ENCODE data around the gene FUT2.

Gene FUT2

DNA sequence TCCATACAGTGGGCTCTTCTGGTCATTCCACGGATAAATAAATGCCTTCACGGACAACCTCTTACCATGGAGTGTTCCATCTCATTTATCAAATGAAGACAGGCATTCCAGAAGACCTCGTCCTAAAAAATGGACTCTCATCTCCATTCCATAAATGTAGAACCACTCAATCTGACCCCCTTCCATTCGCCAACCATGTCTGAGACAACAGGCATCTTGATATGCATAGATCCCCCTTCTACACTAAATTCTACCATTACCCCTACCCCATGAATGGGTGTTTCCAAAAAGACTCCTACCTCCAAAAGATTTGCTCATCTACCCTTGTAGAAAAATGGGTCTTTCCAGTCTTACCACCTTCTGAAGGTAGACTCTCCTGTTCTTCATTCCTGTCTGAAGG, 35.7 kb downstream of the FUT2 start:
- no peak for DNase-seq

DNA sequence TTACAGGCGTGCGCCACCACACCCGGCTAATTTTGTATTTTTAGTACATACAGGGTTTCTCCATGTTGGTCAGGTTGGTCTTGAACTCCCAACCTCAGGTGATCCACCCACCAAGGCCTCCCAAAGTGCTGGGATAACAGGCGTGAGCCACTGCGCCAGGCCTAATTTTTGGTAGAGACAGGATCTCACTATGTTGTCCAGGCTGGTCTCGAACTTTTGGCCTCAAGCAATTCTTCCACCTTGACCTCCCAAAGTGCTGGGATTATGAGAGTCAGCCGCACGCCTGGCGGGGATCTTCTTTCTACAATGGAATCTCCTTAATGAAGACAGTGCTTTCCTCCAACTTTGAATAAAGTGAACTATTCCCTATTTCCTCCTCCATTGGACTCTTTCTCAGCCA, 38.9 kb downstream of the FUT2 start:
- DNase-seq = no peak

DNA sequence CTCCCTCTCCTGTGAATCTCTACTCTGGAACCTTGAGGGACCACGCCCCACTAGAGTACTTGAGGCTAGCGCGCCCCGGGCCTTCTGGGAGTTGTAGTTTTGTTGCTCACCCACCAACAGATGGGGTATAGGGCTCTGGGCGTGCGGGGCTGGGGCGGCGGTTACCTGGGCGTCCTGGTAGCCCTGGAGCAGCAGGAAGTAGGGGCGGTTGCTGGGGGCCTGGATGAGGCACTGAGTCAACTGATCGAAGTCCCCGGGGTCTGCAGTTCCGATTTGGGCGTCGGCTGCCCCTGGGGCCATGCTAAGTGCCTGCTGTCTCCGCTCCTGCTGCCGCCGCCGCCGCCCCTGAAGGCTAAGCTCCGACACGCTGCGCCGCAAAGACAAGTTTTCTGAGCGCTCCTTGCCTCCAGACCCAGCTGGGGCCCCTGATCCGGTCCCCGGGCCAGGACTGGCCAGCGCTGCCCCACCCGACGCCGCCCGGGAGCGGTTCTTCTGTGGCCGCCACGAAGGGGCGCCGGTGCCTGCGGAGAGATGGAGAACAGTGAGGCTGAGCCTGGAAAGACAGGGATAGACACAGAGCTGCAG, 39.4 kb downstream of the FUT2 start:
- DNase-seq = no peak

DNA sequence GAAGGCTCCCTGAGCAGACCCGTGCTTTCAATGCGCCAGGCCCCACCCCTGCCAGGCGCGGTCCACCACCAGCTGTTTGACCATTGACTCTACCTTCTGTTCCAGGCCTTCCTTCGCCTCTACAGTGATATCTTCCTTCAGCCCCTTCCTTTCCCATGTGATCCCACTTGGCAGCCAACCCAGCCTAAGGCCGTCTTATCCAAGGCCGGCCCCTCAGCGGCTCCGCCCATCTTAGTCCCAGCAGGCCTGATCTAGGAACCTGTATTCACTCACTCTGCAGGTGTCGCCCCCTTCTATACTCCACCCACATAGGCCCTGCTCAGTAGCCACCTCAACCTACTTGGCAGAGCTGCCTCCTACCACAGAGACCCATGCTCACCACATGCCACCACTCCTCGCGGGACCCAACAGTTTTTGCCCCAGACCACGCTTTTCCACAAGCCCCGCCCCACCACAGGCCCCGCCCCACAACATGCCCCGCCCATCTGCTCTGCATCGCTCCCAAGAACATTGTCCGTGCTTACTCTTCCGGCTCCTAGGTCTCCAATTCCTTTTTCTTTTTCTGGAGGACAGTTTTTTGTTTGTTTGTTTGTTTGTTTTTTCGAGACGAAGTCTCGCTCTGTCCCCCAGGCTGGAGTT, 41.7 kb downstream of the FUT2 start:
- no peak for DNase-seq

- DNase-seq = peak; percentile 90
Observed at GRCh38 chr19:48738557-48739403, 43.0 kb downstream of the FUT2 start.

- no peak for DNase-seq
Observed at GRCh38 chr19:48739404-48740163, 43.8 kb downstream of the FUT2 start.

GRCh38 chr19:48740164-48740972, 44.6 kb downstream of the FUT2 start, which contains the start of gene RASIP1:
RASIP1 (minus strand) TSS chr19:48740610; CDS start chr19:48740282, 328 bp downstream.
- no peak for DNase-seq

GRCh38 chr19:48741129-48741999, 45.6 kb downstream of the FUT2 start:
- no peak for DNase-seq

DNA sequence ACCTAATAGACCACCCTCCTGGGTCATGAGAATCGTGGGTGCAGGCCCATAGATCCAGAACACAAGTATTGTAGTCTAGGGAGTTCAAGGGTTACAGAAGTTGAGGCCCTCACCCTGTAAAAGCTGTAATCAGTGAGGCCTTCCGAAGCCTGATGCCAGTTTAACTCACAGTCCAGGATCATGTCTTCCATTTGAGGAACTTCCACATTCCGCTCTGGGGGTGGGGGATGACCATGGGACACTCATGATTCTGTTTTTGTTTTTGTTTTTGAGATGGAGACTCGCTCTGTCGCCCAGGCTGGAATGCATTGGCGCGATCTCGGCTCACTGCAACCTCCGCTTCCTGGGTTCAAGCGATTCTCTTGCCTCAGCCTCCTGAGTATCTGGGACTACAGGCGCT, 46.3 kb downstream of the FUT2 start:
- no peak for DNase-seq

GRCh38 chr19:48745208-48745995, 49.6 kb downstream of the FUT2 start:
- DNase-seq = no peak

GRCh38 chr19:48746110-48746509, 50.3 kb downstream of the FUT2 start:
- DNase-seq = no peak

DNA sequence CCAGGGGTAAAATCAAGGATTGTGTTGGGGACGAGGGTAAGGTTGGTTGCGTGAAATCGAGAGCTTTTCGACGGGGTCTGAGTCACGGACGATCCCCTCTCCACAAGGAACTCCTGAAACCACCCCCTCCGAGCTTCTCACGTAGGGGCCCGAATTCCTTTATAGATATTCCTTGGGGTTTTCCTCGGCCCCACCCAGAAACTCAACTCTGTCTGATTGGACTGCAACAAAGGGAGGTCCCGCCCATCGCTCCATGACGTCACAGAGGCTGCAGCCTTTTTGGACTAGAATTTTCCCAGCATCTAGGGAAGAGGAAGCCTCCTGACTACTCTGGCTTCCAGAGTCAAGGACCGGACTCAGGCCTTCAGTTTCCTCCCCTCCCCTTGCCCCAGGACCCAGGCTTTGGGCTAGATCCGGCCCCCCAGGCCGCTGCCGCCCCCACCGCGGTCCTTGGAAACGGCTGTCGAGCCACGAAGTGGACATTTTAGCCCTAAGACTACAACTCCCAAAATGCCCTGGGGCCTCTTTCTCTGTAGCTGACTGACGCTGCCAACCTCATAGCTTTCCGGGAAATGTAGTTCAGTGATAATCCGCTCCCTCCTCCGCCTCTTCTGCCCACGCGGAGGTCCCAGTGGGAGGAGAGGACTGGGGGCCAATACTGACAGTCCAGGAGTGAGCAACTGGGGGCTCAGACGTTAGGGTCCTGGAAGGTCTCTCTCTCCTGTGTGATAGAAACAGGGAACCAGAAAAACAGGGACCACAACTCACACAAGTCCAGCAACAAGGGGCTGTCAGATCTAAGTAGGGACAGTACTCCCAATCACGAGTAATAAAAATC, 51.2 kb downstream of the FUT2 start, which contains the start of gene IZUMO1:
IZUMO1 (minus strand) TSS at position 172 of the 838 bp plus-strand sequence. CDS start 1,050 bp downstream, outside the sequence.
- DNase-seq = no peak

GRCh38 chr19:48749571-48750198, 53.9 kb downstream of the FUT2 start:
- DNase-seq = no peak

- DNase-seq = no peak
Observed at GRCh38 chr19:48750351-48750750, 54.6 kb downstream of the FUT2 start.

GRCh38 chr19:48750771-48751504, 55.2 kb downstream of the FUT2 start:
- no peak for DNase-seq

- peak; percentile 5 for DNase-seq
Observed at GRCh38 chr19:48751845-48752495, 56.2 kb downstream of the FUT2 start.

All from GDM1 (cell line).